DOHH2 (cell line): Measurements from ENCODE around the gene POLR3GL.

Source experiments
- H3F3A ChIP-seq: fragments of 200-600 bp; sonication (generic), shearing (Covaris generic); 2 replicates; pipeline ENCODE4 v1.6.0; 2016; ENCODE audit warnings: antibody characterized with exemption, mild to moderate bottlenecking; ENCODE audit not compliant: control insufficient read depth, insufficient read depth
- H3K27ac ChIP-seq: fragments of 200-600 bp; sonication (generic); 2 replicates; pipeline ENCODE4 v1.5.1; 2014; ENCODE audit warnings: low read depth, mild to moderate bottlenecking, low read length, moderate library complexity
- H3K27me3 ChIP-seq: fragments of 200-600 bp; sonication (generic); 2 replicates; pipeline ENCODE4 v1.6.1; 2014; ENCODE audit warnings: mild to moderate bottlenecking, low read length, mixed read lengths; ENCODE audit not compliant: control insufficient read depth
- H3K36me3 ChIP-seq: fragments of 200-600 bp; sonication (generic); 2 replicates; pipeline ENCODE4 v1.6.1; 2014; ENCODE audit warnings: mild to moderate bottlenecking, low read length, moderate library complexity, mixed read lengths; ENCODE audit not compliant: control insufficient read depth
- H3K4me1 ChIP-seq: fragments of 200-600 bp; sonication (generic); 2 replicates; pipeline ENCODE4 v1.6.1; 2014; ENCODE audit warnings: mild to moderate bottlenecking, low read length, mixed read lengths; ENCODE audit not compliant: control insufficient read depth
- H3K4me2 ChIP-seq: fragments of 200-600 bp; sonication (generic); 2 replicates; pipeline ENCODE4 v1.6.0; 2014; ENCODE audit warnings: mild to moderate bottlenecking, low read length, moderate library complexity
- H3K4me3 ChIP-seq: fragments of 200-600 bp; sonication (generic); 2 replicates; pipeline ENCODE4 v1.5.1; 2014; ENCODE audit warnings: mild to moderate bottlenecking, low read length, mixed read lengths
- H3K79me2 ChIP-seq: fragments of 200-600 bp; sonication (generic); 2 replicates; pipeline ENCODE4 v1.6.1; 2014; ENCODE audit warnings: mild to moderate bottlenecking, low read length, mixed read lengths; ENCODE audit not compliant: control insufficient read depth
- H3K9me2 ChIP-seq: fragments of 200-600 bp; sonication (generic); replicated peaks from 2 replicates; pipeline ENCODE4 v1.6.1; 2014; ENCODE audit warnings: mild to moderate bottlenecking, low read length, mixed read lengths; ENCODE audit not compliant: control insufficient read depth
- H3K9me3 ChIP-seq: fragments of 200-600 bp; sonication (generic); 2 replicates; pipeline ENCODE4 v1.6.1; 2014; ENCODE audit warnings: antibody characterized with exemption, low read length, mixed read lengths; ENCODE audit not compliant: control insufficient read depth, insufficient read depth
- H4K20me1 ChIP-seq: fragments of 200-600 bp; sonication (generic); 2 replicates; pipeline ENCODE4 v1.6.0; 2014; ENCODE audit warnings: low read depth, mild to moderate bottlenecking, antibody characterized with exemption, low read length, moderate library complexity; ENCODE audit not compliant: control insufficient read depth, insufficient read depth
- CTCF ChIP-seq: fragments of 200-600 bp; sonication (generic); IDR thresholded peaks from one replicate; pipeline ENCODE4 v1.5.1; 2014; ENCODE audit warnings: antibody characterized with exemption, mild to moderate bottlenecking, low read depth, low read length; ENCODE audit not compliant: poor library complexity, severe bottlenecking
- EZH2phosphoT487 ChIP-seq: fragments of 200-600 bp; sonication (generic); IDR thresholded peaks from 2 replicates; pipeline ENCODE4 v1.6.1; 2017; ENCODE audit warnings: borderline replicate concordance, mild to moderate bottlenecking, antibody characterized with exemption, low read length, moderate library complexity, mixed read lengths

The POLR3GL gene

DNA sequence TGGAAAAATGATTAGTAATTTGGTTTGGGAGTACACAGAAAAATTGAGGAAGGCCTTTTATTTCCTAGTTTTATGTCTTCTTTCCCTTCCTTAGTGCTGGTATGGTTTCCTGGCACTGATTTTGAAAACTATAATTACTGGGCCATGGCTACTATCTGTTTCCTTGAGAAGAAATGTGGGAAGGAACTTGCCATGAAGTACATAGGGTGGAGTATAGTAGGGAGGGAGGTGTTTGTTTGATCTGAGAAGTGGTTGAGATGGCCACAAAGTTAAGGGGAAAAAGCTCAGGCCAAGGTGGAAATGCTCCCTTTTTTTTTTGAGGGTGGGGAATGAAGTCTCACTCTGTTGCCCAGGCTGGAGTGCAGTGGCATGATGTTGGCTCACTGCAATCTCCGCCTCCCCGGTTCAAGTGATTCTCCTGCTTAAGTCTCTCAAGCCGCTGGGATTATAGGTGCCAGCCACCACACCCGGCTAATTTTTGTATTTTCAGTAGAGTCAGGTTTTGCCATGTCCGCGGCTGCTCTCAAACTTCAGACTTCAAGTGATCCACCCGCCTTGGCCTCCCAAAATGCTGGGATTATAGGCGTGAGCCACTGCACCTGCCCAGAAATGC is 45.7 kb downstream of the POLR3GL start:
- no peaks in the 10 kb centered on the region for H3K79me2 ChIP-seq
- H3K4me1 ChIP-seq, result peaks cover 12% of the 10 kb centered on the region
- no peak for TF ChIP-seq EZH2phosphoT487
- no peak for TF ChIP-seq CTCF
- H3F3A ChIP-seq, result no peaks in the 10 kb centered on the region; the same call in 1 of the 2 replicates
- no peaks in the 10 kb centered on the region for H3K9me2 ChIP-seq
- H3K36me3 ChIP-seq, result no peaks in the 10 kb centered on the region
- no peak overlapping the region for H3K4me2 ChIP-seq
- H3K4me3 ChIP-seq, result no peak overlapping the region
- no peak overlapping the region for H3K27ac ChIP-seq
- H3K9me3 ChIP-seq, result no peaks in the 10 kb centered on the region
- H4K20me1 ChIP-seq, result no peaks in the 10 kb centered on the region
- H3K27me3 ChIP-seq, result peaks cover 9% of the 10 kb centered on the region; the same call in 1 of the 2 replicates

DNA sequence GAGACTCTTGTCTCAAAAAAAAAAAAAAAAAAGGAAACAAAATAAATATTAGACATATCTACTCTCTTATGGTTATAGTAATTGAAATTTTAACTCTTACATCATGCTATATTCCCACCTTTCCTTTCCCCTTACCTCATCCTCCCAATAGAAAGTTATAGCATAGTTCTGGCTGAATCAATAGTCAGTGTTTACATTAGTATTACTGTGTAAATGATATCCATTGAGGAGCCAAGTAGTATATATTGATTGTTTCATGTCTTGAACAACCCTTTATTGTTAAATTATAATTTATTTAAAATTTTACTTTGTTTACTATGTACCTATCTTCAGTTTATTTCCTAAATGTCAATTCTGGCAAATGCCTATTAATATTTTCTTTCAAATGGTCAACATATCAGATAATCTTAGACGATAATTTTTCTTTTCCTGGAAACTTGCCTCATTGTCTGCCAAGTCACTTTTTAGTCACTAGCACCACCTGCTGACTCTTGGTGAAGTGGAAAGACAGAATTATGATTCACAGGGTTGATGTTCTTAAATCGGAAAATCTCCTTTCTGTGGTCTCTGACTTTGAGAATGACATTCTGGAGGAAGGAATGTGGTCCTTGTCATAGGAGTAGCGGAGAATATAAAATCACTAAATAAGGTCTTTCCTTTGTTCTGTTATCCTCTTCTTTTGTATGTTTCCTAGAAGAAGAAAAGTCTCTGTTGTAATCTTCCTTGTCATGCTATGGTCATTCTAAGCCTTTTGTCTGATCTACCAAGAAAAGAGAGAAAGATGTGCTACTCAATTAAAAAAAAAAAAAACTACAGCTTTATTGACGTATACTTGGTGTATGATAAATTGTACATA is 48.4 kb downstream of the POLR3GL start:
- no peaks in the 10 kb centered on the region for H4K20me1 ChIP-seq
- H3K9me2 ChIP-seq, result no peaks in the 10 kb centered on the region
- peaks cover 3% of the 10 kb centered on the region; the same call in 1 of the 2 replicates for H3K4me1 ChIP-seq
- H3K36me3 ChIP-seq, result no peaks in the 10 kb centered on the region
- H3K79me2 ChIP-seq, result no peaks in the 10 kb centered on the region
- TF ChIP-seq EZH2phosphoT487 (no peak), CTCF (peak; percentile 75)
- H3K9me3 ChIP-seq, result no peaks in the 10 kb centered on the region
- H3K4me2 ChIP-seq, result no peak overlapping the region
- H3K4me3 ChIP-seq, result no peak overlapping the region
- H3F3A ChIP-seq, result no peaks in the 10 kb centered on the region; the same call in 1 of the 2 replicates
- H3K27me3 ChIP-seq, result peaks cover 32% of the 10 kb centered on the region
- H3K27ac ChIP-seq, result no peak overlapping the region

DNA sequence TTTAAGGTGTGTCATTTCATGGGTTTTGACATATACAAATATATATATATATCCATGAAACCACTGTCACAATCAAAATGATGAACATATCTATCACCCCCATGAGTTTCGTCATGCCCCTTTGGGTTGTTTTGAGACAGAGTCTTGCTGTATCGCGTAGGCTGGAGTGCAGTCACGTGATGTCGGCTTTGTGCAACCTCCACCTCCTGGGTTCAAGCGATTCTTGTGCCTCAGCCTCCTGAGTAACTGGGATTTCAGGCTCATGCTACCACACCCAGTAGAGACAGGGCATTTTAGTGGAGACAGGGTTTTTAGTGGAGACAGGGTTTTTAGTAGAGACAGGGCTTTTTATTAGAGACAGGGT is 49.1 kb downstream of the POLR3GL start:
- Histone ChIP-seq H3K4me3 (no peak overlapping the region), H3K79me2 (no peaks in the 10 kb centered on the region), H3F3A (no peaks in the 10 kb centered on the region; the same call in 1 of the 2 replicates), H3K9me3 (no peaks in the 10 kb centered on the region), H3K27ac (no peak overlapping the region), H3K4me1 (peaks cover 3% of the 10 kb centered on the region; the same call in 1 of the 2 replicates), H4K20me1 (no peaks in the 10 kb centered on the region), H3K4me2 (no peak overlapping the region), H3K36me3 (no peaks in the 10 kb centered on the region), H3K27me3 (peaks cover 38% of the 10 kb centered on the region), H3K9me2 (no peaks in the 10 kb centered on the region)
- TF ChIP-seq EZH2phosphoT487 (no peak), CTCF (no peak)
